ENCODE measurements around the gene XCR1. TPM values are rescaled to one million over a fixed set of nuclear protein-coding genes. Genes with fewer than 3 reads are reported as not detected.

XCR1 gene
- total RNA-seq, 1 donor from 2014 or later = not detected

DNA sequence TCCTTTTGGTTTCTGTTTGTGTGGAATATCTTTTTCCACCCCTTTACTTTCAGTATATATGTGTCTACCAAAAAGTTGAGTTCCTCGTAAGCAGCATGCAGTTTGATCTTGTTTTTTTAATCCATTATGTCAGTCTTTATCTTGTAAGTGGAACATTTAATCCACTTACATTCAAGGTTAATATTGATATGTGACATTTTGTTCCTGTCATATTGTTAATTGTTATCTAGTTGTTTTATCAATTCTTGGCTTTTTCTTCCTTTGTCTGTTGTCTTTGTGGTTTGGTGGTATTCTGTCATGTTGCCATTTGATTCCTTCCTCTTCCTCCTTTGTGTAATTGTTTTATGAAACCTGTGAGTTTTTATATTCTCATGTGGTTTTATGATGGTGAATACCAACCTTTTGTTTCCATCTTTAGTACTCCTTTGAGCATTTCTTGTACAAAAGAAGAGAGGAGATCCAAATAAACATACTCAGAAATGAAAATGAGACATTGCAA, 43.4 kb upstream of the XCR1 start:
- Mint-ChIP-seq H3K36me3 (ENCODE audit: low read depth) (no peaks in the 10 kb centered on the region), H3K4me3 (no peak overlapping the region), H3K4me1 (no peaks in the 10 kb centered on the region), H3K27me3 (no peaks in the 10 kb centered on the region), H3K9me3 (no peaks in the 10 kb centered on the region), H3K27ac (no peak overlapping the region)
- intact Hi-C loops (cut with micrococcal nuclease) = no loop called here
- no peak for TF ChIP-seq CTCF (IDR thresholded peaks at IDR 0.05)
- DNase-seq (no peak), ATAC-seq (ENCODE audit: low read depth) (no peak)
- CTCF ChIA-PET = no interaction called here
- POLR2A ChIA-PET = no interaction called here

DNA sequence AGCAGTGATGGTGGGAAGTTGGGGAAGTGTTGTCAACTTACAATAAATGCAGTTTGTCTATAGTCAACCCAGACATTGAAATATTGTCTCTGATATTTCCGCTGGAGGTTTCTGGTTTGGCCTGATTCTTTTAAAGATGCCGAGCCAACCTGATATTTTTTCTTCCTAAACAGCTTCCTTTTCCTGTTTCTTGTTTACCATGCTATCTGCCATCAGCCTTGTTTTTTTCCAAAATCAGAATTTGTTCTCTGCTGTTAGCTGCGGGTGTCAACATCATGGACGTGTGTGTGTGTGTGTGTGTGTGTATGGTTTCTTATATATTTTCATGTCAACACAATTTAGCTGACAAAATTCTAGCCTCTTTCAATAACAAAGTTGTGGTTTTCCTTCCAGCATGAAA, 41.2 kb upstream of the XCR1 start:
- ChIA-PET POLR2A (no interaction called here), CTCF (interaction anchor here (1.4 to 1.7 kb wide), 3 partner anchors 9 to 300 kb away, joined by 3 to 11 read pairs (median 3); no protein-coding TSS in a partner anchor)
- no peaks in the 10 kb centered on the region for H3K9me3 Mint-ChIP-seq
- H3K36me3 Mint-ChIP-seq (ENCODE audit: low read depth) = no peaks in the 10 kb centered on the region
- H3K27me3 Mint-ChIP-seq = no peaks in the 10 kb centered on the region
- no peak overlapping the region for H3K27ac Mint-ChIP-seq
- peaks cover 2% of the 10 kb centered on the region for H3K4me1 Mint-ChIP-seq
- intact Hi-C loops (cut with micrococcal nuclease) = no loop called here
- H3K4me3 Mint-ChIP-seq = no peak overlapping the region
- ATAC-seq (ENCODE audit: low read depth) (no peak), DNase-seq (no peak)
- TF ChIP-seq CTCF (IDR thresholded peaks at IDR 0.05) = no peak

- no peaks in the 10 kb centered on the region for H3K36me3 Mint-ChIP-seq (ENCODE audit: low read depth)
- no peak for ATAC-seq (ENCODE audit: low read depth)
- no peak for TF ChIP-seq CTCF (IDR thresholded peaks at IDR 0.05)
- H3K9me3 Mint-ChIP-seq = no peaks in the 10 kb centered on the region
- ChIA-PET CTCF (interaction anchor here (0.7 to 1.5 kb wide), 2 partner anchors 12 to 301 kb away, joined by 3 to 4 read pairs; no protein-coding TSS in a partner anchor), POLR2A (interaction anchor here (0.6 kb wide), 1 partner anchor 28 kb away, joined by 4 read pairs; no protein-coding TSS in a partner anchor)
- H3K4me1 Mint-ChIP-seq = peaks cover 2% of the 10 kb centered on the region
- no peak overlapping the region for H3K27ac Mint-ChIP-seq
- no peak overlapping the region for H3K4me3 Mint-ChIP-seq
- DNase-seq = no peak
- intact Hi-C loops (cut with micrococcal nuclease) = no loop called here
- no peaks in the 10 kb centered on the region for H3K27me3 Mint-ChIP-seq
Observed at GRCh38 chr3:46067401-46067800, 40.1 kb upstream of the XCR1 start.

- Mint-ChIP-seq H3K4me1 (peaks cover 2% of the 10 kb centered on the region), H3K4me3 (no peak overlapping the region), H3K27ac (no peak overlapping the region), H3K9me3 (no peaks in the 10 kb centered on the region), H3K27me3 (no peaks in the 10 kb centered on the region), H3K36me3 (ENCODE audit: low read depth) (no peaks in the 10 kb centered on the region)
- ATAC-seq (ENCODE audit: low read depth) (no peak), DNase-seq (no peak)
- POLR2A ChIA-PET = no interaction called here
- TF ChIP-seq CTCF (IDR thresholded peaks at IDR 0.05) = no peak
- intact Hi-C loops (cut with micrococcal nuclease) = no loop called here
- CTCF ChIA-PET = interaction anchor here (1.3 kb wide), 1 partner anchor 12 kb away, joined by 5 read pairs; no protein-coding TSS in a partner anchor
Observed at GRCh38 chr3:46065750-46066256, 38.5 kb upstream of the XCR1 start.

DNA sequence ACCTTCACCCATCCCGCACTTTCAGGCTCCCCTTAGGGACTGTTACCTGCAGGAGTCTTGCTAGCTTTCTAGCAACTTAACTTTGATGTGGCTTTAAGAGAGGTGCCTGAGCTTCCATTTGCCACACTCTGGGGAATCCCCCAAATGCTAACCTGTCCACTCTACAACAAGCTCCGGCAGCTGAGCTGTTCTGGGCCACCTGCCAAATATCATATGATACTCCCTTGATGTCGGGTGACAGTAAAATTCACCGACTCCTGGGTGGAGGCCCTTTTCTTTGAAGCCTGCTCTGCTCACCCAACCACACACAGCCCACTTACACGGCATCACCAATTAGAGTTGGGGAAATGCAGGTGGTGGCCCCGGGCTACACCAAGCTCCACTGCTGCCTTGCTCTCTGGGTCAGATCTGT, 38.0 kb upstream of the XCR1 start:
- Mint-ChIP-seq H3K4me3 (no peak overlapping the region), H3K27me3 (no peaks in the 10 kb centered on the region), H3K27ac (no peak overlapping the region), H3K36me3 (ENCODE audit: low read depth) (no peaks in the 10 kb centered on the region), H3K4me1 (peaks cover 3% of the 10 kb centered on the region), H3K9me3 (no peaks in the 10 kb centered on the region)
- CTCF ChIA-PET = interaction anchor here (1.3 kb wide), 1 partner anchor 13 kb away, joined by 5 read pairs; no protein-coding TSS in a partner anchor
- TF ChIP-seq CTCF (IDR thresholded peaks at IDR 0.05) = no peak
- ATAC-seq (ENCODE audit: low read depth) = peak; percentile 64
- POLR2A ChIA-PET = no interaction called here
- DNase-seq = no peak
- intact Hi-C loops (cut with micrococcal nuclease) = no loop called here
